Posterior cingulate gyrus (tissue), 11 donors: ENCODE measurements around the gene ARHGEF17.

Experiments
- DNase-seq, 10 donors: peaks; one replicate each; pipeline versions ENCODE4 v3.0.0 to v3.0.0-alpha.2; 2020 to 2021; ENCODE audit warnings: mixed read lengths in 3 of 10
- intact Hi-C: fragments of 100-400 bp; cut with DNase I; formaldehyde crosslinking; loops from one replicate; pipeline ENCODE4 v1.15.1; 2023

ARHGEF17 gene

DNA sequence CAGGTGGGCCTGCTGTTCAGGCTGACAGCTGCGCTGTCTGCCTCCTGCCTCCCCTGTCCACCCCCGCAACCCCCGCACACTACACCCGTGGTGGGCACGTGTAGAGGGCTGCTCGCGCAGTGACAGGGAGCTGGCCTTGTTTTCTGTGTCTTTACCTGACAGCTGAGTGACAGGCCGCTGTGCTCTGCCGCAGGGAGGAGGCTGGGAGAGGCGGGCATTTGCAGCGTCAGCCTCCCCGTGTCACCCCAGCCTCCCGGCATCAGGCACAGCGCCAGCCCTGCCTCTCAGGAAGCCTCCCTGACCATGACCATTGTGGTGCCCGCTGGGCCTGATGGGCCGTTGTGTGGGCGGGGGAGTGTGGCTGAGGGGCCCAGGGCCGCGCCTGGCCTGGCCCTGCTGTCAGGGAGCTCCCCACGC lies 36.1 kb downstream of the ARHGEF17 start:
- intact Hi-C loops, result no loop called here
- peak; percentile 36 to 94 (median 60) for DNase-seq

DNA sequence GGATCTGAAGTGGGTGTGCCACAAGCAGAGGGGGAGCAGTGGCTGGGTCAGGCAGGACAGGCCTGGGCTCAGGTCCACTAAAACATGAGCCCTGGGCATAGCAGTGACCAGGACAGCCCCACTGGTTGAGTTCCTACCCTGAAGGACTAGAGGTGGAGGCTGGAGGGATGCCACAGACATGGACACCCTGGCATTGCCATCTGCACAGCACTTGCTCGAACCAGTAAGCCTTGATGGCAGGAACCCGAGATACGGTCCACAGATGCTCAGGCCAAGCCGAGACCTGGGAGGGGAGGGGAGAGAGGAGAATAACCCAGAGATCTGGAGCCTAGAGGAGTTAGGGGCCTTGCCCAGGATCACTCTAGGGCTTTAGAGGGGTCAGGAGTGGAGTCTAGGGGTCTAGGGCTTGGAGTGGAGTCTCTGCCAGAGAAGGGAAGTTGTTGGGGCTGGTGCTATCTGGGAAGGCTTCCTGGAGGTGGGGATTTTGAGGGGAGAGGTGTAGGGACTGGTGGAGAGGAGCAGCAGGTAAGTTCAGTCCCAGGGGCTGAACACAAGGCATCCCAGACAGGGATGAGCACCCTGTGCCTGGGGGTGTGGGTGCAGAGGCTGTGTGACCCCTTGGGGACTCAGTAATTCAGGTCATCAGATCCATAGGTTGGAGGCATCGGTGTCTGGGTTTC lies 37.5 kb downstream of the ARHGEF17 start:
- intact Hi-C loops, result no loop called here
- DNase-seq, result no peak

DNA sequence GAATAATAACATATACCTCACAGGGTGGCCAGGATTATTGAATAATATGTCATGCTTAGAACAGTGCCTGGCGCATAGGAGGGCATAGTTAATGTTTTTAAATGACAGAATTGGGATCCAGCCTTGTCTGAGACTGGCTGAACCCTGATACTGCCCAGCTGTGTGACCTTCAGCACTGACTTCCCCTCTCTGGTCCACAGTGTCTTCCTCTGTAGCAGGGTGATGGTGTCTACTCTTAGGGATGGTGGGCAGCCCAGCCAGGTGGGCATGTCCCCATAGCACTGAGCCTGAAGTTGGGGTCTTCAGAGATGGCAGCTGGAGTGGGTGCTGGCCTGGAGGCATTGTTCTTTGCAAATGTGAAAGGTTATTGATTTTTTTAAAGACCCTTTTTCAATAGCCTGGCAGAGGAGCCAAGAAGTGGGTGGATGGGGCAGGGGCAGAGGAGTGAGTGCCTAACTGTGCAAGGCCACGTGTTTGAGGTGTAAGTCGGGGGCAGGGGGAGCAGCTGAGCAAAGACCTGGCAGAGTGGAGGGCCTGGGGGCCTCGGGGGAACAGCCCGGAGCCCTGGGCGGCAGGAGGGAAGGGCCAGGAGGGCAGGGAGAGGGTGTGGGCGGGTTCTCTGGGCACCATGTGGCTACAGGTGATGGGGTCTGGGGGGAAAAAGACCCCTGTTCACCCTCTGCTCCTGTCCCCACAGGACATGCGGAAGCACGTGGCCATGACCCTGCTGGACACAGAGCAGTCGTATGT lies 38.3 kb downstream of the ARHGEF17 start:
- intact Hi-C loops, result no loop called here
- DNase-seq, result no peak

DNA sequence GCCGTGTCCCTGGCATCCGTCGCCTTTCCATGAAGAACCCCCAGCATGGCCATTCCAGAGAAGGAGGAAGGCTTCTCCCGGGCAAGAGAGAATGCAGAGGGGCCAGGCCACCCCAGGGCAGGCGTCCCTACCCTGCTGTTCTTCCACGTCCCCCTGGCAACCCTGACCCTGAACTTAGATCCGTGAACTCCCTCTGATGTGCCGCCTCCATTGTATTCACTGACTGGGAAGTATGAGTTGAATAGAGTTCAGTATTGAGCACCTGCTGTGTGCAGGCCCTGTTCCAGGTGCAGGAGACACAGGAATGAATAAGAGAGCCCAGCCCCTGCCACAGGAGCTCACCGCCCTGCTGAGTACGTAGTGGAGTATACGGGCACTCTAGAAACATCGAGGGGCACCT lies 39.0 kb downstream of the ARHGEF17 start:
- DNase-seq, result no peak
- intact Hi-C loops, result no loop called here

DNA sequence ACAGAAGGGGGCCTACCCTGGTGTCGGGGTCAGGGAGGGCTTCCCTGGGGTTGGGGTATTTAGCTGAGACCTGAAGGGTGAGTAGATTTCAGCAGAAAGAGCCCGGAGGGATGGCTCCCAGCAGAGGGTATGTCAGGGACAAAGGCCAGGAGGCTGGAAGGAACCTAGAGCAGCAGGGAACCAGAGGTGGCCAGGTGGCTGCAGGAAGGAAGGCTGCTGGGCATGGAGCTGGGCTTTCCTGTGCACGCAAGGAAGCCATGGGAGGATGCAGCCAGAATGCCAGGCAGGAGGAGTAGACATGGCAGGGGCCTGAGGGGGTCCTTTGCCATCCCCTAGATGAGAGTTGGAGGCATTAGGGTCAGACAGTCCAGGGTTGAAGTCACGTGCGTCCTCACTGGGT lies 40.8 kb downstream of the ARHGEF17 start:
- intact Hi-C loops, result no loop called here

DNA sequence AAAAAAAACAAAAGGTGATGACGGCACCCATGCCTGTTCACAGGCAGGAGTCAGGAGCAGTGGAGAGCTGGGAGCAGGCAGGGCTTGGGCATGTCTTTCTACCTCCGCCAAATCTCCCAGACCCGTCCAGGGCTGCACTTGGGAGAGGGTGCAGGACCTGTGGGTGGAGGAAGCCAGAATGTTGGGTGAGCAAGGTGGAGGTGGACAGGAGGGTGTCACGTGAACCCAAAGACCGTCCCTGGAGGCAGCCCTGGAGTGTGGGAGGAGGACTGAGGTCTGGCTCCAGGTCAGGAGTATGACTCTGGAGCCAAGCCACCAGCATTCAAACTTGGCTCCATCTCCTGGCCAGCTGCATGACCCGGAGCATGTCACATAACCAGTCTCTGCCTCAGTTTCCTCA lies 41.6 kb downstream of the ARHGEF17 start:
- intact Hi-C loops, result no loop called here
- DNase-seq, result no peak

More for the DNA sequence above, 40.8 kb downstream of the ARHGEF17 start:
- no peak for DNase-seq

DNA sequence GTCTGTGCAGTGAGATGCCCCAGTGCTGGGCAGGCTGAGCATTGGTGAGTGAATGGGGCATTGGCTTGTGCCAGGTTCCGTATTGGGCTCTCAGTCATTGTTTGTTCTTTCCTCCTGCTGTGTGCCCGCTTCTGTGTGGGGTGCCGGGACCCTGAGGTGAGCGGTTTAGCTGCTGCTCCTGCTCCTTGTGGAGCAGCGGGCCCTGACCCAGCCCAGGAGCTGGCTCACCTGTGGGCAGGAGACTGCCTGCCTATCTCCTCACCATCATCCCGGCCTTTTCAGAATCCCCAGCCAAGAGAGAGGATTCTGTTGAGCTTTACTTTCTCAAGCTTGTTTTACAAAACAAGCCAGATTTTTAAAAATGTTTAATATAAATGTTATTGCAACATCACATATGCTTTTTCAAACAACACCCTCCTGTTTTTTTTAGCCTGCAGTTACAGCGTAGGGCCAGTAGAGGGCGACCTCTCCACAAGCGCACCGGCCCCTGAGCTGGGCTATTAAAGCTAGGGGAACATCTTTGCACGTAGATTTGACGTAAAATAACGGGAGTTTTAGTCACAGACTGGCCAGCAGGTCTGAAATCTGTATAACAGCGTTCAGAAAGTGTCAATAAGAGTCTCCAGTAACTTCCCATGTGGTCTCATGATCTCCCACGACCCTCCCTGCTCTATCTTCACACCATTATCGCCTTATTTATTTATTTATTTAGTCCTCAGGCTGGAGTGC lies 43.0 kb downstream of the ARHGEF17 start:
- intact Hi-C loops, result loop anchor here (1.0 kb wide), 1 partner anchor 42 kb away; no protein-coding TSS in a partner anchor
- DNase-seq, result peak in 6 of 10 donors; percentile 51 to 93 (median 56)

DNA sequence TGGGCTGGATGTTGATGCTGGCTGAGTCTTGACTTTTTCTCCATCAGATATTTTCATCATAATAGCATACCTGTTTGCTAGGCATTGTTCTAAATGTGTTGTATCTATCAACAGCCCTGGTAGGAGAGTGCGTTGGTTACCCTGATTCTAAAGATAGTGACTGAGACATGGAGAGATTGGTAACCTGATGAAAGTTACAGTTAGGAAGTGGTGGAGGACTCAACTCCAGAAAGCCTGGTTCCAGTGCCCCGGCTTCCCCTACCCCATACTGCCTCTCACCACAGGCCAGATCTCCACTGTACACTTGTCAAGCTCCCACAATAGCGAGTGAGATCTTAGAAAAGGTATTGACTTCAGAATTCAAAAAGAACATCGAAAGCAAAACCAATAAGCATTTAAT lies 45.3 kb downstream of the ARHGEF17 start:
- intact Hi-C loops, result no loop called here
- no peak for DNase-seq

DNA sequence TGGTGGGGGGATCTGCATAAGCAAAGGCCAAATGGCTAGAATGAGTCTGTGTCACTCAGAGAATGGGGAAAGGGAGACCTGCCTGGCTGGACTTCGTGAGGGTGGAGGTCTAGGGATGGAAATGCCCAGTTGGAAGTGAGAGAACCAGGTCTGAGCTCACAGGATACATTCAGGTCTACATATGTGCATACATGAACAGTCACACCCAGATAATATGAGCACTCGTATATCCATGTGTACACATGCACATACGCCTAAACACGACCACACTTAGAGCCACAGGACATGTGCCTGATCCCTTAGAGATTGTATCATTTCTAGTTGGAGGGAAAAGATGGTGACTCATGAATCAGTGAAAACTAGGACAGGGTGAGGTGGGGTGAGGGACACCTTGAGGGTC lies 47.0 kb downstream of the ARHGEF17 start:
- intact Hi-C loops, result no loop called here
- no peak for DNase-seq

DNA sequence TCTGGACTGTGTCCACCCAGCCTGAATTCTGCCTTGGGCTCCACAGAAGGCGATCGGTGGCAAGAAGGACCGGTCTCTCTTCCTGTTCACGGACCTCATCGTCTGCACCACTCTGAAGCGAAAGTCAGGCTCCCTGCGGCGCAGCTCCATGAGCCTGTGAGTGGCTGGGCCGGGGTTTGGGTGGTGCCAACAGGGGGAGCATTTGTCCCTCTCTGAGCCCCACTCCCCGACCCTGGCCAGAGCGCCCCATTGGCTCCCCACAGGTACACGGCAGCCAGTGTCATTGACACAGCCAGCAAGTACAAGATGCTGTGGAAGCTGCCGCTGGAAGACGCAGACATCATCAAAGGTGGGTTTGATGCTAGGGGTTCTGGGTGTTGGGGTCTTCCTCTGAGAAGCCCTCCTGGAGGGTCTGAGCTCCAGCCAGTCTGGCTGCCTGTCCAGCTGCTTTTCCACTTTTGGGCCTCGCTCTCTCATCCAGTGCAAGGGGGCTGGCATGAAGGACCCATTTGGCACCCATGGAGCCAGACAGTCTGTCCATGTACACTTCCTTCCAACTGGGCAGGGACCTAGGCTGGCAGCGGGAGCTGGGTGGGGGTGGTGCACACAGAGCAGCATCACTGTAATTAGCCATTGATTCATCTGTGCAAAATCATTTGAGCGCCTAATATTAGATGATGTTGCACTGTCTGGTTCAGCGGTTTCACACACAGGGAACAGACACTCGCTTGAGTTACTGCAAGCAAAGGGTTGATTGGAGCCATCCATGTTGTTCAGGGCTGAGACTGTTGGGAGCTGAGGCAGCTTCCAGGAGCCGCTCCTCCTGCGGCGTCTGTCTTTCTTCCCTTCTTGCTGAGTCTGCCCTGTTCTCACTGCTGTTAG lies 49.1 kb downstream of the ARHGEF17 start:
- intact Hi-C loops, result no loop called here
- no peak for DNase-seq

DNA sequence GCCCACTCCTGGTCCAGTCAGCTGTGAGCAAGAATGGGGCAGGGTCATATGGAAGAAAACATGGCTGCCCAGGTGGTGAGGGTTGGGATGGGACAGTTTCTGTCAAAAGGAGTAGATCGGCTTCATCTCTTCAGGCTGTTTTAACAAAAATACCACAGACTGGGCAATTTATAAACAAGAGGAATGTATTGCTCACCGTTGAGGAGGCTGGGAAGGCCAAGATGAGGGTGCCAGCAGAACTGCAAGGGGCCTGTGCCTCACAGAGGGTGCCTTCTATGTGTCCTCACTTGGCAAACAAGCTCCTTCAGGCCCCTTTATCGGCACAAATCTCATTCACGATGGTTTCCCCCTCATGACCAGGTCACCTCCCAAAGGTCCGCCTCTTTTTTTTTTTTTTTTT lies 50.0 kb downstream of the ARHGEF17 start:
- no peak for DNase-seq
- intact Hi-C loops, result no loop called here

DNA sequence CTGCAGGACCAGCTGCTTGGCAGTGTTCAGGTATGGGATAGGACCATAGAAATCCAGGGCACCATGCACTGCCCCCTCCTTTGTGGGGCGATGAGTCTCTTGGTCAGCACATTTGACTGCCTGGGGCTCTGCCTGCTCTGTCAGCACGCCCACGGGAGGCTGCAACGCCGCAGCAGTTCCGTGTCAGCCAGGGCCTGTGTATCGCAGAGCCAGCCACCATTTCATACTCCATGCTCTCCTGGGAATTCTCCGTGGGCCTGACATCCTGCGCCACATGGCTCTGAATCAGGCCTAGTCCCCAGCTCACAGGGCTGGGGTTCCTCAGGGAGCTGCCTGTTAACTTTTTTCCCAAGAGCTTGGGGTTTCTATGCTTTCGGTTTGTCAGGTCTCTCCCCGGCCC lies 51.3 kb downstream of the ARHGEF17 start:
- DNase-seq, result peak in 1 of 10 donors; percentile 79
- intact Hi-C loops, result no loop called here

DNA sequence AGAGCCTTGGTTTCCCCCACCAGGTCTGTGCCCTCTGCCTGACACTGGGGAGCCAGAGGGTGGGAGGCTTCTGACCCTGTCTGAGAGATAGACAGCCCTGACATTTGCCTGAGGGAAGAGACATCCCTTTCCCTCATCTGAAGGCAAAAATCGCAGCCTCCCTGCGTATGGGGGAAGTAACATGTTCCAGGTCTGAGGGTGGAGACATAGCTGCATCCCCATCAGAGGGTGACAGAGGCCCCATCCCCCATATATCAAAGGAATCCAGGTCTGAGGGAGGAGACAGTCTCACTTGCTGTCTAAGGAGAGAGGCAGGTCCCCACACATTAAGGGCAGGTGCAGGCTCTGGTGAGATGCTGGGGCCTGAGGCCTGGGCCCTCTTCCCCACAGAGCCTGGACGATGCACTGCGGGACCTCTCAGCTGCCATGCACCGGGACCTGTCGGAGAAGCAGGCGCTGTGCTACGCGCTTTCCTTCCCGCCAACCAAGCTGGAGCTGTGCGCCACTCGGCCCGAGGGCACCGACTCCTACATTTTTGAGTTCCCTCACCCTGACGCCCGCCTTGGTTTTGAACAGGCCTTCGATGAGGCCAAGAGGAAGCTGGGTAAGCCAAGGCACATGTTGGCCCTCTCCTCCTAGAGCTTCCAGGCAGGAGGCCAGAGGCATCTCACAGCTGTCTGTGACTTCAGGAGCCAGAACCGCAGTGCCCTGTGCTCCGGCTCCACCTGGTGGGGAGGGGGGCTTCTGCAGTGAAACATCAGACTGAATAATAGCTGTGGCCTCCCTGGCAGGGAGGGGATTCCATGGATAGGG lies 52.1 kb downstream of the ARHGEF17 start:
- no peak for DNase-seq
- intact Hi-C loops, result no loop called here

DNA sequence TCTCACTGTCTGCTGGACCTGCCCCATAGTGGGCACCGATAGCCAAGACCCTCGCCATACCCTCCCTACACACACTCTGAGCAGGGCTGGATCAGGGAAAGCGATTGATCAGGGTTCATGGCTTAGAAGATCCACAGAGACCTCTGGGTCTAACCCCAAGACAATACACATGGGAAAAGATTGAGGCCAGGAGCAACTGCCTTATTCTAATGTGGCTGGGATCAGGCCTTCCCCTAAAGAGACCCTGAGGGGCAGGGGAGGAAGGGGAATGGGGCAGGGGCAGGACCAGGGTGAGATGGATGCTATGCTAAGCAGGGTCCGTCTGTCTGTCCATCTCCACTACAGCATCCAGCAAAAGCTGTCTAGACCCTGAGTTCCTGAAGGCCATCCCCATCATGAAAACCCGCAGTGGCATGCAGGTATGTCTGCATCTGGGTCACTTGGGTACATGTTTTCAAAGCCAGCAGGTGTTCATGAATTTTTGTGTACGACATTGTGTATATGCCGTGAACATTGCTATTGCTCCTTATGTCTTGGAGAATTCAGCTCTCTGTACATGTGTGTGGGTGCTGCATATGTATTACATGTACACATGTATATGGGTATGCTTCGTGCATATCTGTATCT lies 52.8 kb downstream of the ARHGEF17 start:
- intact Hi-C loops, result no loop called here
- DNase-seq, result no peak

DNA sequence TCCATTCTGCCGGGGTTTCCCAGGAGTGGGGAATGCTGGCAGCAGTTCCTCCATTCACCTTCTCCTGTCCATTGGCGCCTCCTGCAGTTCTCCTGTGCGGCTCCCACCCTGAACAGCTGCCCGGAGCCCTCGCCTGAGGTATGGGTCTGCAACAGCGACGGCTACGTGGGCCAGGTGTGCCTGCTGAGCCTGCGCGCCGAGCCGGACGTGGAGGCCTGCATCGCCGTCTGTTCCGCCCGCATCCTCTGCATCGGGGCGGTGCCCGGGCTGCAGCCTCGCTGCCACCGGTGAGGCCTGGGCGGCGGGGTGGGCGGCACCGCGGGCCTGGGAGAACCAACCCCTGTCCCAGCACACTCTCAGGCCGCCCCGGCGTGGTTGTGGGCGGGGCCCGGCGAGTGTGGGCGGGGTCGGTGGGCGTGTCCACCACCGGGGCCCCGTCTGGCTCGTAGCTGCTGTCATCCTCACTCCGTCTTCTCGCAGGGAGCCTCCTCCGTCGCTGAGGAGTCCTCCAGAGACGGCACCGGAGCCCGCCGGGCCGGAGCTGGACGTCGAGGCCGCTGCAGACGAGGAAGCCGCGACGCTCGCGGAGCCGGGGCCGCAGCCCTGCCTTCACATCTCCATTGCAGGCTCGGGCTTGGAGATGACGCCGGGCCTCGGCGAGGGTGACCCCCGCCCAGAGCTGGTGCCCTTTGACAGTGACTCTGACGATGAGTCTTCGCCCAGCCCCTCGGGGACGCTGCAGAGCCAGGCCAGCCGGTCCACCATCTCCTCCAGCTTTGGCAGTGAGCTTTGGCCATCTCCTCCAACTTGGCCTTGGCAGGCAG lies 54.1 kb downstream of the ARHGEF17 start:
- intact Hi-C loops, result no loop called here
- DNase-seq, result no peak

DNA sequence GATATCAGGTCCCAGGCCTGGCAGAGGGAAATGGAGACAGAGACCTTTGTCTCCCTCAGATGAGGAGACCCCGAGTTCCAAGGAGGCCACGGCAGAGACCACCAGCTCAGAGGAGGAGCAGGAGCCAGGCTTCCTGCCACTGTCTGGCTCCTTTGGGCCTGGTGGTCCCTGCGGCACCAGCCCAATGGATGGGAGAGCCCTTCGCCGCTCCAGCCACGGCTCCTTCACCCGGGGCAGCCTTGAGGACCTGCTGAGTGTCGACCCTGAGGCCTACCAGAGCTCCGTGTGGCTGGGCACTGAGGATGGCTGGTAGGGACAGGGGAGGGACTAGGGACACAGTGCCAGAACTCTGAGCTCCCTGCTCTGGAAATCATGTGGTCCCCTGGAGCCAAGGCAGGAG lies 55.1 kb downstream of the ARHGEF17 start:
- intact Hi-C loops, result no loop called here
- DNase-seq, result no peak

DNA sequence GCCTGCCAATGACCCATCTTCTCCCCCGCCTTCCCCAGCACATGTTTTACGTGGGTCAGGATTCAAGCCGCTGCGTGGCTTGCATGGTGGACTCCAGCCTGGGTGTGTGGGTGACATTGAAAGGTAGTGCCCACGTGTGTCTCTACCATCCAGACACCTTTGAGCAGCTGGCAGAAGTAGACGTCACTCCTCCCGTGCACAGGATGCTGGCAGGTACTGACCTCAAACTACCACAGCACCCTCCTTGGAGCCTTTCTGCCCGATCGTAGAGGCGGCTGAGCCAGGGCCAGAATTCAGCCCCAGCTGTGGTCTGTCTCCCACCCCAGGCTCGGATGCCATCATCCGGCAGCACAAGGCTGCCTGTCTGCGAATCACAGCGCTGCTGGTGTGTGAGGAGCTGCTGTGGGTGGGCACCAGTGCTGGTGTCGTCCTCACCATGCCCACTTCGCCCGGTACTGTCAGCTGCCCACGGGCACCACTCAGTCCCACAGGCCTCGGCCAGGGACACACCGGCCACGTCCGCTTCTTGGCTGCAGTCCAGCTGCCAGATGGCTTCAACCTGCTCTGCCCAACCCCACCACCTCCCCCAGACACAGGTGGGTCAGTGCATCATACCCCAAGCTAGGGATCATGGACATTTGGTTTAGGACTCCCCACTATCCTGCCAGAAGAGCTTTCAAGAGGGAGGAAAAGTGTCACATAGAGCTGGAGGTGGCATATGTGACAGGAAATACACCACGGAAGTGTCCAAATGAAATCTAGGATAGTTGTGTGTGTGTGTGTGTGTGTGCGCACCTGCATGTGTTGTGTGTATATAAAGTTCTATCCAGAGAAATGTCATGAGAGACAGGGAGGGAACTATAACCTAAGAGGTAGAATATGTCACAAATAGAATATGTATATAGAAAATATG lies 57.5 kb downstream of the ARHGEF17 start:
- intact Hi-C loops, result no loop called here

More for the DNA sequence above, 57.5 kb downstream of the ARHGEF17 start:
- DNase-seq, result peak in 1 of 10 donors; percentile 78
